PC-9 (cell line): ENCODE data around the gene NAPB. TPM values are rescaled to one million over a fixed set of nuclear protein-coding genes. Genes with fewer than 3 reads are reported as not detected.

Source experiments
- BruUV-seq: library from RNA; stranded (reverse); fragments of 400-500 nt; replicated peaks from 2 replicates; lab custom pipeline; 2021; lab: Mats Ljungman, UMichigan
- CTCF ChIA-PET: fragments of 300-600 bp; sonication (Branson Sonifier 250); formaldehyde crosslinking; loops from one replicate; lab custom pipeline; 2022; ENCODE audit warnings: antibody characterized with exemption; lab: Charles Lee
- POLR2A ChIA-PET: fragments of 300-600 bp; sonication (Branson Sonifier 250); formaldehyde crosslinking; loops from one replicate; lab custom pipeline; 2022; ENCODE audit warnings: antibody characterized with exemption; ENCODE audit not compliant: unreplicated experiment; lab: Charles Lee
- DNase-seq, 2 experiments: peaks; one replicate each; pipeline versions ENCODE4 v3.0.0 to v3.0.0-alpha.2; 2015 to 2022; ENCODE audit warnings: mixed read lengths in 1 of 2
- H2AFZ ChIP-seq: fragments of 200-600 bp; sonication (generic); 2 replicates; pipeline ENCODE4 v1.8.1; 2017; ENCODE audit warnings: antibody characterized with exemption
- H3F3A ChIP-seq: fragments of 200-600 bp; sonication (generic); 2 replicates; pipeline ENCODE4 v1.8.1; 2017; ENCODE audit warnings: antibody characterized with exemption, mild to moderate bottlenecking, low read depth; ENCODE audit not compliant: insufficient read depth
- H3K27ac ChIP-seq: fragments of 200-600 bp; sonication (generic); 2 replicates; pipeline ENCODE4 v1.6.1; 2016; ENCODE audit warnings: mixed run types
- H3K27me3 ChIP-seq: fragments of 200-600 bp; sonication (generic); 2 replicates; pipeline ENCODE4 v1.6.1; 2016; ENCODE audit warnings: low read depth, mixed run types; ENCODE audit not compliant: insufficient read depth
- H3K36me3 ChIP-seq: fragments of 200-600 bp; sonication (generic); 2 replicates; pipeline ENCODE4 v1.6.1; 2016; ENCODE audit warnings: low read depth, mixed run types
- H3K4me1 ChIP-seq: fragments of 200-600 bp; sonication (generic); replicated peaks from 2 replicates; pipeline ENCODE4 v1.6.1; 2016; ENCODE audit warnings: mixed run types; ENCODE audit not compliant: insufficient read depth
- H3K4me2 ChIP-seq: fragments of 200-600 bp; sonication (generic); 2 replicates; pipeline ENCODE4 v1.6.1; 2017; ENCODE audit warnings: mixed run types
- H3K4me3 ChIP-seq: fragments of 200-600 bp; sonication (generic); 2 replicates; pipeline ENCODE4 v1.6.1; 2016; ENCODE audit warnings: mixed run types
- H3K79me2 ChIP-seq: fragments of 200-600 bp; sonication (generic); 2 replicates; pipeline ENCODE4 v1.6.1; 2017; ENCODE audit warnings: low read depth, mixed run types
- H3K9me2 ChIP-seq: fragments of 200-600 bp; sonication (generic); 2 replicates; pipeline ENCODE4 v1.8.1; 2017; ENCODE audit warnings: mild to moderate bottlenecking; ENCODE audit not compliant: insufficient read depth
- H3K9me3 ChIP-seq: fragments of 200-600 bp; sonication (generic); 2 replicates; pipeline ENCODE4 v1.8.1; 2016; ENCODE audit warnings: low read depth; ENCODE audit not compliant: insufficient read depth
- H4K20me1 ChIP-seq: fragments of 200-600 bp; sonication (generic); 2 replicates; pipeline ENCODE4 v1.8.1; 2017; ENCODE audit not compliant: insufficient read depth
- CTCF ChIP-seq: fragments of 200-600 bp; sonication (generic); conservative IDR thresholded peaks from 2 replicates; pipeline ENCODE4 v1.6.1; 2017; ENCODE audit warnings: mixed run types, antibody characterized with exemption, mild to moderate bottlenecking, moderate library complexity
- EZH2 ChIP-seq: fragments of 200-600 bp; sonication (generic); IDR thresholded peaks from 2 replicates; pipeline ENCODE4 v1.8.0; 2017; ENCODE audit warnings: antibody characterized with exemption, low read depth
- intact Hi-C: fragments of 100-400 bp; cut with micrococcal nuclease; formaldehyde crosslinking; loops from one replicate; pipeline ENCODE4 v1.10.0; 2022; ENCODE audit not compliant: unreplicated experiment
- total RNA-seq: library from RNA; stranded (reverse); gene quantifications from 2 replicates; pipeline ENCODE4 v1.2.3, GENCODE V29; 2021

The NAPB gene
- total RNA-seq, 1 experiment from 2014 or later, result 16.5 TPM

- Histone ChIP-seq H3K36me3 (no peaks in the 10 kb centered on the region), H3K27me3 (no peaks in the 10 kb centered on the region), H3K9me3 (no peaks in the 10 kb centered on the region), H3F3A (no peaks in the 10 kb centered on the region), H3K4me2 (no peak overlapping the region), H4K20me1 (no peaks in the 10 kb centered on the region; the same call in none of the 2 replicates), H3K4me3 (no peak overlapping the region), H3K79me2 (no peaks in the 10 kb centered on the region), H3K9me2 (no peaks in the 10 kb centered on the region), H2AFZ (no peak overlapping the region), H3K4me1 (no peaks in the 10 kb centered on the region), H3K27ac (no peak overlapping the region)
- DNase-seq, result no peak
- no peak for TF ChIP-seq EZH2
- intact Hi-C loops, result no loop called here
- ChIA-PET CTCF (no interaction called here), POLR2A (no interaction called here)
- no TSS peak for BruUV-seq
Measured at GRCh38 chr20:23396950-23397627, 24.2 kb downstream of the NAPB start.

- no peaks in the 10 kb centered on the region for H3K9me3 ChIP-seq
- TF ChIP-seq CTCF, result no peak
- no peak for TF ChIP-seq EZH2
- H3K9me2 ChIP-seq, result no peaks in the 10 kb centered on the region
- DNase-seq, result no peak
- H2AFZ ChIP-seq, result no peak overlapping the region
- H3K4me3 ChIP-seq, result no peak overlapping the region
- no peaks in the 10 kb centered on the region for H3K4me1 ChIP-seq
- BruUV-seq, result no TSS peak
- ChIA-PET POLR2A (no interaction called here), CTCF (no interaction called here)
- no peaks in the 10 kb centered on the region for H3F3A ChIP-seq
- no peaks in the 10 kb centered on the region for H3K79me2 ChIP-seq
- intact Hi-C loops, result no loop called here
- no peaks in the 10 kb centered on the region for H3K27me3 ChIP-seq
- H4K20me1 ChIP-seq, result no peaks in the 10 kb centered on the region; the same call in 1 of the 2 replicates
- no peak overlapping the region for H3K27ac ChIP-seq
- no peaks in the 10 kb centered on the region for H3K36me3 ChIP-seq
- no peak overlapping the region for H3K4me2 ChIP-seq
Measured at GRCh38 chr20:23393996-23394775, 27.1 kb downstream of the NAPB start.

- Histone ChIP-seq H3K27me3 (no peaks in the 10 kb centered on the region), H3K4me2 (no peak overlapping the region), H3K4me3 (no peak overlapping the region), H3K9me3 (no peaks in the 10 kb centered on the region), H2AFZ (no peak overlapping the region), H3K27ac (no peak overlapping the region), H4K20me1 (no peaks in the 10 kb centered on the region; the same call in 1 of the 2 replicates), H3K9me2 (no peaks in the 10 kb centered on the region), H3F3A (no peaks in the 10 kb centered on the region), H3K79me2 (no peaks in the 10 kb centered on the region), H3K4me1 (no peaks in the 10 kb centered on the region), H3K36me3 (no peaks in the 10 kb centered on the region)
- ChIA-PET POLR2A (no interaction called here), CTCF (no interaction called here)
- DNase-seq, result no peak
- BruUV-seq, result no TSS peak
- intact Hi-C loops, result no loop called here
- TF ChIP-seq CTCF (no peak), EZH2 (no peak)
Measured at GRCh38 chr20:23391707-23392310, 29.5 kb downstream of the NAPB start.
